Kasumi-1 (cell line): Measurements from ENCODE around the gene CCR7.

Source experiments
- DNase-seq, 2 experiments: peaks; one replicate each; lab custom pipeline; 2025; lab: John Stamatoyannopoulos, UW

CCR7 gene

DNA sequence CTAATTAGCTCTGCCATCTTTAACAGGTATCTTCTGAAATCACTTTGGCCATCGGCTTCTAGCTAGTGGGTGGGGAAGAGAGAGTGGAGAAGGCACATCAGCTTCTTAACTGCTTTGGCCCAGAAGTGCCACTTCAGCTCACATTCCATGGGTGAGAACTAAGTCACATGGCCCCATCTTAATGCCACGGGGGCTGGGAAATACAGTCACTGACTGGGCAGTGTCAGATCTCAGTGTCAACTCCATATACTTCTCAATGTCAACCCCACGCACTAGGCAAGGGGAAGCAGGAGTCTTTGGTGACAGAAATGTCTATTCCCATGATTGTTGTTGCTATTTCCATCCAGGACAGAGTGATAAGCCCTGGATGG, 29.4 kb downstream of the CCR7 start:
- no peak for DNase-seq

DNA sequence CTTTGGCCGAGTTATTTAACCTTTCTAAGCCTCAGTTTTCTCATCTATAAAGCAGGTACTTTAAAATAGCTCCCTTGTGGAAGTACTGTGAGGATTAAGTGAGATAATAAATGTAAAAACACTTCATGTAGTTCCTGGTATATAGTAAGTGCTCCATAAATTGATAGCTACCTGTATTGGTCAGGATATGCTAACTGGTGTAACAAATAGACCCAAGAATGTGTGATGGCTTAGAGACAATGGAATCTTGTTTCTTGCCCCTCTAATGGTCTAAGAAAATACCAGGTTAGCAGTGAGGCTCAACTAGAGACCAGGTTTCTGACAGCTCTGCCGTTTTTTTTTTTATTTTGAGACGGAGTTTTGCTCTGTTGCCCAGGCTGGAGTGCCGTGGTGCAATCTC, 29.8 kb downstream of the CCR7 start:
- no peak for DNase-seq

GRCh38 chr17:40534371-40535189, 30.7 kb downstream of the CCR7 start:
- DNase-seq = no peak

DNA sequence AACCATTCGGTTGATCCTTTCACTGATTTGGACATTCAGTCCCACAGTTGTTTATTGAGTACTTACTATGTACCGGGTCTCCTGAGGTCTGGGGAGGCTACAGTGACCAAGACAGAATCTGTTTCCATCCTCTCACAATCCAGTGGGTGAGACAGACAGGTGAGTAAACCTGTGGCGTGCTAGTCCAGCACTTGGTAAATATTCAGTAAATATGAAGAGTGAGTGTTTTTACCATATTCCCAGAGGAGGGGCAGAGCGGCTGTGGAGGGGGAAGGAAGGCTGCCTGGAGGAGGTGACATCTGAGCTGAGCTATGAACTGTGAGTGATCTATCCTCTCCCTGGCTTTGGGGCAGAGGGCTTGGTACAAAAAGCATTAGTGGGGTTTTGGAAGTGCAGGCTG, 31.4 kb downstream of the CCR7 start:
- DNase-seq = no peak

DNA sequence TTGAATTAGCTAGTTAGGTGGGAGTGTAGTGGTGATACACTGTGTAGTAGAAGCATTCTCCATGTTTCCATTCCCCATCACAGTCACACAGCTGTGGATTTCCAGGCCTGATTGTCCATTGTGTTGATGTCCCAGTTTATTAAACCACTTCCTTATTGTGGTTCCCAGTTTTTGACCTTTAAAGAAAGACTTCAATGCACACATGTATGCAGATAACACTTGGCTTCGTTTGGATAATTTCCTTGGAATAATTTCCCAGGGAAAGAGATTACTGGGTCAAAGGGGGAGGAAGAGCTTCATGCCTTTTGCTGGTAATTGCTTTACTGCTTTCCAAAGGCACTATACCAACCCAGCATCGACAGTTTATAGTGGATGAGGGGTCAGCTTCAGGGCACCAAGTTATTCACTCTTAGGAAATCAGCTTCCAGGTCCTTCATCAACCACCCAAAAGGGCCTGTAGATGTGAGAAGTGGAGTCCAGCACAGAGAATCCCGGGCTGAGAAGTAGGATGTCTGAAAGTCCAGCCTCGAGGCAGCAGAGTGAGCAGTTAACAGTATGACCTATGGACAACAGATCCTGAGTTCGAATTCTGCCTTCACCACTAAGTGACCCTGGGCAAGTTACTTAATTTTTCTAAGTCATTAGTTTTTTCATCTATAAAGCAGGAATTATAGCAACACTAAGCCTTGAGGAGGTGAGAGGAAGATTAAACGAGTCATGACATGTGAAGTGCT, 32.6 kb downstream of the CCR7 start:
- DNase-seq = no peak

GRCh38 chr17:40531051-40531991, 34.0 kb downstream of the CCR7 start:
- no peak for DNase-seq

DNA sequence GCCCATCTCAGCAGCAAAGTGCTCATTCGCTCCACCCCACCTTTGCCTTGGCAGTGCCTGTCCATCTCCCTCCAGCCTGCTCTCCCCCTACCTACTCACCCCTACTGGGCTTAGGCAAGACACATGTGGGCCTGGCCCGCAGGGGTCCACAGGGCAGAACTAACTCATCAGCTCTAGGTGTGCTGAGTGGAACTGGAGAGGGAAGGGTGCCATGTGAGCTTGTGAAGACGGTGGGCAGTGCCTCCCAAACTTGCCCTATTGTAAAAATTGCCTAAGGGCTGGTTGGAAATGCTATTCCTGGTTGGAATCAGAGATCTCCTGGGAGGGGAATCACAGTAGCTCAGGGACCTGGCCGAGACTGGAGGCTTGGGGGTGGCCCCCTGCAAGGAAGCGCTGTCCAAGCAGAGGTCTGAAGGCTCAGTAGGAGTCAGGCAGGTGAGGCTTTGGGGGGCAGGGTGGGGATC, 34.7 kb downstream of the CCR7 start:
- no peak for DNase-seq

GRCh38 chr17:40529991-40530390, 35.3 kb downstream of the CCR7 start:
- DNase-seq = no peak

DNA sequence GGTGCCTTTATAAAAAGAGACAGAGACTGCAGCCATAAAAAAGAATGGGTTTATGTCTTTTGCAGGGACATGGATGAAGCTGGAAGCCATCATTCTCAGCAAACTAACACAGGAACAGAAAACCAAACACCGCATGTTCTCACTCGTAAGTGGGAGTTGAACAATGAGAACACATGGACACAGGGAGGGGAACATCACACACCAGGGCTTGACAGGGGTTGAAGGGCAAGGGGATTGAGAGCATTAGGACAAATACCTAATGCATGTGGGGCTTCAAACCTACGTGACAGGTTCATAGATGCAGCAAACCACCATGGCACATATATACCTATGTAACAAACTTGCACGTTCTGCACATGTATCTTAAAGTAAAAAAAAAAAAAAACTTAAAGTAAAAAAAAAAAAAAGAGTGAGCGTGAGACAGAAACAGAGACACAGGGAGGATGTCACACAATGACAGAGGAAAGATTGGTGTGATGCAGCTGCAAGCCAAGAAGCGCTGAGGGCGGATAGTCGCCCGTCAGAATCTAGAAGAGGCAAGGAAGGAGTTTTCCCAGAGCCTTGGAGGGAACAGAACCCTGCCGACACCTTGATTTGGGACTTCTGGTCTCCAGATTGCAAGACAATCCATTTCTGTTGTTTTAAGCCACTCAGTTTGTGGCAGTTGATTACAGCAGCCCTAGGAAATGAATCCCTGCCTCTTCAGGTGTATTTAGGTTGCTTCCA, 36.4 kb downstream of the CCR7 start:
- no peak for DNase-seq

GRCh38 chr17:40526668-40527067, 38.6 kb downstream of the CCR7 start:
- DNase-seq = no peak

GRCh38 chr17:40525294-40525693, 40.0 kb downstream of the CCR7 start:
- DNase-seq = no peak

DNA sequence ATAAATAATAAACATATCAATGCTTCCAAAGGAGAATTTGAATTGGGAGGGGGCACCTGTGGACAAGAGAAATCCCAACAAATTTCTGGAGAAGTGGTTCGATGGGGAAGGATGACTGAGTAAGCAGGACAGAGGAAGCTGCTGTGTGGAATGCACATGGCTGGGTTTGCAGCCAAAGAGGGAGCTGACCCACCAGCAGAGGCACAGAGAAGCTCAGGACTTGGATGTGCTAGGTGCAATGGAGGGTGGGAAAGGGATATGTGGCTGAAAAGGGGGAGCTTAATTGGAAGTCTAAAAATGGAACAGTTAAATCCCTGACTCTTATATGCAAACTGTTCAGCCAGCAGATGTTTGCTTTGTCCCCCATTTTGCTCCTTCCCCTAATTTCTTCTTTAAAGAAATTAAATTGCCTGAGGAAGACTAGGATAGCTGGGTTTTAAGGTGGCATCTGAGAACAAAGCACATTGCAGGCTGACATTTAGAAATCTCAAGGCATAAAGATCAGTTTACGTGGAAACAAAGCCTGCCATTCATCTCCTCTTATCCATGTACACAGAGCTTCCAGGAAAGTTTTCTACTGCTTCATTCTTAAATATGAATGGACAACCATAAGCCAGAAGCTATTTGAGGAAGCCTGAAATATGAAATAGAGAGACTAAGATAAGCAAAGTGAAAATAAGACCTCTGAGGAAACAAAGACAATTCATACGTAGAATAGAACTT, 40.9 kb downstream of the CCR7 start:
- no peak for DNase-seq

DNA sequence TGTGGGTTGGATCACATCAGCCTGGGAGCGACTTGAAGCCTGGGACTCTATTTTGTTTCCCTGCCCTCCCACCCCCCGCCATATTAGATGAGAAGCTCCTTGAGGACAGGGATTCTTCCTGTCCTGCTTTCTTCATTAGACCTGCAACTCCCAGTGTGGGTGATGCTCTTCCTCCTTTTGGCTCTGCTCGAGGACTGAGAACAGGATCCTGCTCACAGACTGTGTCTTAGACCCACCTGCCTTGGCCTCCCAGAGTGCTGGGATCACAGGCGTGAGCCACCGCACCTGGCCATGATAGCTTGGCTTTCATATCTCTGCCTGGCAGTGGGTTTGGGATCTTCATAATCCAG, 42.3 kb downstream of the CCR7 start:
- DNase-seq = no peak

DNA sequence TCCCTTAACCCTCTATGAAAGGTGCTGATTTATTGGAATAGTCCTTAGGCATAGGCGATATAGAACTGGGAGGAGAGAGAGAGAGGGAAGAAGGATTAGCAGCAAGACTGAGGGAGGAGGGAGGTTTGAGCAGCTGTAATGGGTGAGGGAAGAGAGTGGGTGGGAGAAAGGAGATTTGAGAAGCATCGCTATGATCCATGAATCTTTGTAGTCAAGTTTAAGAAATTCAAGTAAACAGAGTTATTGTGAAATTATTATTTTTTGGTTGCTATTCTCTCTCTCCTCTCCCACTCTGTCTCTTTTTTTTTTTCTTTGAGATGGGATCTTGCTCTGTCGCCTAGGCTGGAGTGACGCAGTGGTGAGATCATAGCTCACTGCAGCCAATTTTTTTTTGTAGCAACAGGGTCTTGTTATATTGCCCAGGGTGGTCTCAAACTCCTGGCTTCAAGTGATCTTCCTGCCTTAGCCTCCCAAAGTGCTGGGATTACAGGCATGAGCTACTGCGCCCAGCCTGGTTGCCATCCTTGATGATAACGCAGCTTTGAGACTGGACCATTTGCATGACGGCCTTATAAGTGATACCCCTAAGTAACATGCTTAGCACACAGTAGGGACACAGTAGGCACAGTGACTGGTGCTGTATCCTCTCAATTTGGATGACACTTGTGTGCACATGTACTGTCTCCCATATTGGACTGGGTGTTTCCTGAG, 42.9 kb downstream of the CCR7 start:
- no peak for DNase-seq

- DNase-seq = no peak
These were observed 44.2 kb downstream of the CCR7 start for GRCh38 chr17:40520991-40521453.

DNA sequence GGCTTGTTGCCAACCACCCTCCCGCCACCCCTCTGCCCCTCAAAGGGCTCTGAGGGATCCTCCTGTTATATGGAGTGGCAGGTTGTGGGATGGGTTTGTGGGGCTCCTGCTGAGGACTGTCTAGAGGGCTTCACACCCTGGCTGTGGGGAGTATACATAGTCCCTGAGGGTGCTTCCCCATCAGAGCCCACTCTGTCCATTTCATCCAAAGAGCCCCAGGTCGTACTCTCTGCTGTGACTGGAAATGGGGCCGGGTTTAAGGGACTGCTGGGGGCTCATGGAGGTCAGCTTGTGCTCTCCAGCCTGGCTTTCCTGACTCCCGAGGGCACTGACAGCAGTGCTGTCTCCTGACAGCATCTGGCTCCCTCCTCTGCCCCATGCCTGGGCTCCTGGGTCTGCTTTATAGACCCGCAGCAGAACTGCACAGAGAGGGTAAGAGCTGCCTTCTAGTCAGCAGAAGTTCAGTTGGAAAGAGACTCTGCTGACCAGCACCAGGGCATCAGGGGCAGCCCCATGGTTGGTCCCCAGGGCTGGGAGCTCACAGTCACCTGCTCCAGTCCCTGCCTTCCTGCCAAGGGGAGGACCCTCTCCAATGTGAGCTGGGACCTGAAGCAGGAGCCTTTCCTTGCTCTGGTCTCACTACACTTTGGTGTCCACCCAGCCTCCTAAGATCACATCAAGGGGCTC, 46.0 kb downstream of the CCR7 start:
- DNase-seq = no peak

DNA sequence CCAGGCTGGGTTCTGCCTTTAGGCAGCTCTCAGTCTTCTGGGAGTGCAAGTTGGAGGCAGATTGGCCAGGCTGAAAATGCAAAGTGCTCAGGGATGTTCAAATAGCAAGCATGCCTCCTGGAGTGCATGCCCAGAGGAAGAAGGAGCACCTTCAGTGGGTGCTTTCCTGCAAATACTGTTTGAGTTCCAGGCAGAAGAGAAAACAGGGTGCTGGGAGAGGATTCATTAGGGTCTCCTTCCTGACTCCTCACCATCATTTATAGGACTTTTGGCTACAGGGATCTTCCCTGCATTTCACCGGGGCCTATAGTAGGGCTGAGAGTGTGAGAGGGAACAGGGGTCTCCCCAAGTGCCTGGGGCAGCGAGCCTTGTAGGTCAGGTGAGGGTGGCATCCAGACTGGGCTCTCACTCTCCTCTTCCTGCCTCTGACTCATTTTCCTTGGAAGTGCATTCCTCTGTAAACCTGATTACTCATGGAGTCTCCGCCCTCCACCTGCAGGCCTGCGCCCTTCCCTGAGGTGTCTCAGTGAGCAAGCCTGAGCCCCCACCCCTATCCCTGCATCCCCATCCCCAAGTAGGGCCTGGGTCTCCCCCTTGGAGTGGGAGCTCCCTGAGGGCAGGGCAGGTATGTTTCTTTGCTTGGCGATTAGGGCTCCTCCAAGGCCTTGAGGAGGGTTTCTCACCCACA, 46.7 kb downstream of the CCR7 start:
- DNase-seq = no peak

GRCh38 chr17:40517981-40518380, 47.3 kb downstream of the CCR7 start:
- DNase-seq = no peak

GRCh38 chr17:40517286-40517662, 48.0 kb downstream of the CCR7 start:
- DNase-seq = peak in 1 of 2 experiments; percentile 33
